Activated T-cell treated with anti-CD3 and anti-CD28 coated beads, Interleukin-2, amount 50 U/mL, for 72 hours (primary cell): ENCODE data around the gene TERC. TPM values are rescaled to one million over a fixed set of nuclear protein-coding genes. Genes with fewer than 3 reads are reported as not detected.

Experiments
- ATAC-seq, 2 donors: fragments of 150-1000 bp; cut with Tn5 transposase; replicated peaks in 1 of 2; 2 replicates each; pipeline ENCODE4 v1.10.0; 2021; ENCODE audit warnings: moderate library complexity in 2 of 2, mild to moderate bottlenecking in 1 of 2
- DNase-seq, 2 donors: peaks; one replicate each; pipeline ENCODE4 v3.0.0; 2021 to 2022; ENCODE audit warnings: mixed read lengths in 1 of 2
- H3K27ac Mint-ChIP-seq: one replicate; pipeline ENCODE4 v1.8.0; 2022; ENCODE audit warnings: mild to moderate bottlenecking, moderate library complexity, mixed read lengths
- H3K27me3 Mint-ChIP-seq: one replicate; pipeline ENCODE4 v1.8.0; 2022; ENCODE audit warnings: low read depth, mixed read lengths
- H3K36me3 Mint-ChIP-seq, 2 donors: one replicate each; pipeline ENCODE4 v1.8.0; 2022; ENCODE audit warnings: mixed read lengths in 2 of 2, mild to moderate bottlenecking in 1 of 2; ENCODE audit not compliant: insufficient read depth in 2 of 2
- H3K4me1 Mint-ChIP-seq: one replicate; pipeline ENCODE4 v1.8.0; 2022; ENCODE audit warnings: low read depth, mixed read lengths
- H3K4me3 Mint-ChIP-seq, 2 donors: one replicate each; pipeline ENCODE4 v1.8.0; 2022; ENCODE audit warnings: mild to moderate bottlenecking in 2 of 2, mixed read lengths in 2 of 2, moderate library complexity in 2 of 2
- H3K9me3 Mint-ChIP-seq, 2 donors: one replicate each; pipeline ENCODE4 v1.8.0; 2022; ENCODE audit warnings: mixed read lengths in 2 of 2
- total RNA-seq, 2 donors: library from RNA; stranded (reverse); gene quantifications; one replicate each; pipeline ENCODE4 v1.2.3, GENCODE V29; 2022

TERC gene
- total RNA-seq, 2 donors from 2014 or later, result 5.6 to 23.0 TPM

GRCh38 chr3:169787120-169787519, 22.3 kb upstream of the TERC start:
- H3K36me3 Mint-ChIP-seq, result peaks cover 0 to 28% of the 10 kb centered on the region in 2 donors
- H3K4me1 Mint-ChIP-seq, result peaks cover 28% of the 10 kb centered on the region
- ATAC-seq (no peak), DNase-seq (no peak)
- no peak overlapping the region for H3K4me3 Mint-ChIP-seq
- H3K9me3 Mint-ChIP-seq, result no peaks in the 10 kb centered on the region
- no peak overlapping the region for H3K27ac Mint-ChIP-seq
- no peaks in the 10 kb centered on the region for H3K27me3 Mint-ChIP-seq

GRCh38 chr3:169781209-169781855, 16.5 kb upstream of the TERC start:
- Mint-ChIP-seq H3K36me3 (peaks cover 19 to 50% of the 10 kb centered on the region in 2 donors), H3K9me3 (no peaks in the 10 kb centered on the region), H3K4me3 (no peak overlapping the region), H3K27me3 (no peaks in the 10 kb centered on the region), H3K27ac (peak overlapping the region; percentile 85), H3K4me1 (peaks cover 55% of the 10 kb centered on the region)
- DNase-seq, result no peak
- ATAC-seq, result no peak

GRCh38 chr3:169780742-169781141, 15.9 kb upstream of the TERC start:
- peak overlapping the region; percentile 20 to 39 for H3K4me3 Mint-ChIP-seq
- ATAC-seq (peak in 1 of 2 donors; percentile 52), DNase-seq (no peak)
- peaks cover 55% of the 10 kb centered on the region for H3K4me1 Mint-ChIP-seq
- peaks cover 19 to 48% of the 10 kb centered on the region in 2 donors for H3K36me3 Mint-ChIP-seq
- peak overlapping the region; percentile 85 for H3K27ac Mint-ChIP-seq
- H3K9me3 Mint-ChIP-seq, result no peaks in the 10 kb centered on the region
- no peaks in the 10 kb centered on the region for H3K27me3 Mint-ChIP-seq

GRCh38 chr3:169777822-169778221, 13.0 kb upstream of the TERC start:
- no peak for ATAC-seq
- Mint-ChIP-seq H3K27me3 (no peaks in the 10 kb centered on the region), H3K36me3 (peaks cover 19 to 50% of the 10 kb centered on the region in 2 donors), H3K9me3 (no peaks in the 10 kb centered on the region), H3K4me1 (peaks cover 72% of the 10 kb centered on the region), H3K27ac (no peak overlapping the region), H3K4me3 (no peak overlapping the region)
- DNase-seq, result no peak

GRCh38 chr3:169774186-169774585, 9.3 kb upstream of the TERC start:
- Mint-ChIP-seq H3K27ac (peak overlapping the region; percentile 100), H3K4me3 (peak overlapping the region; percentile 97 to 98), H3K36me3 (peaks cover 9 to 29% of the 10 kb centered on the region in 2 donors), H3K27me3 (no peaks in the 10 kb centered on the region), H3K4me1 (peaks cover 54% of the 10 kb centered on the region), H3K9me3 (no peaks in the 10 kb centered on the region)
- no peak for DNase-seq
- no peak for ATAC-seq

GRCh38 chr3:169772897-169773816, 8.3 kb upstream of the TERC start, which contains the start of gene MYNN:
MYNN (plus strand) TSS chr3:169773396; CDS start chr3:169774296, 900 bp downstream.
- ATAC-seq, result peak; percentile 84 to 88
- DNase-seq, result peak; percentile 92 to 93
- H3K36me3 Mint-ChIP-seq, result peaks cover 6 to 22% of the 10 kb centered on the region in 2 donors
- no peaks in the 10 kb centered on the region for H3K27me3 Mint-ChIP-seq
- peaks cover 48% of the 10 kb centered on the region for H3K4me1 Mint-ChIP-seq
- H3K9me3 Mint-ChIP-seq, result no peaks in the 10 kb centered on the region
- peak within 1 kb of the TSS; percentile 100 for H3K27ac Mint-ChIP-seq
- peak within 1 kb of the TSS; percentile 97 to 98 for H3K4me3 Mint-ChIP-seq

GRCh38 chr3:169772305-169772896, 7.5 kb upstream of the TERC start:
- H3K9me3 Mint-ChIP-seq, result no peaks in the 10 kb centered on the region
- DNase-seq (no peak), ATAC-seq (peak; percentile 33 to 37)
- peak overlapping the region; percentile 97 to 98 for H3K4me3 Mint-ChIP-seq
- H3K36me3 Mint-ChIP-seq, result peaks cover 6 to 19% of the 10 kb centered on the region in 2 donors
- H3K4me1 Mint-ChIP-seq, result peaks cover 41% of the 10 kb centered on the region
- H3K27ac Mint-ChIP-seq, result peak overlapping the region; percentile 100
- no peaks in the 10 kb centered on the region for H3K27me3 Mint-ChIP-seq

- H3K9me3 Mint-ChIP-seq, result no peaks in the 10 kb centered on the region
- peak overlapping the region; percentile 100 for H3K27ac Mint-ChIP-seq
- H3K4me1 Mint-ChIP-seq, result peaks cover 34% of the 10 kb centered on the region
- no peaks in the 10 kb centered on the region for H3K27me3 Mint-ChIP-seq
- H3K4me3 Mint-ChIP-seq, result peak overlapping the region; percentile 97 to 98
- peaks cover 3 to 13% of the 10 kb centered on the region in 2 donors for H3K36me3 Mint-ChIP-seq
- peak; percentile 10 to 12 for ATAC-seq
- peak; percentile 58 to 77 for DNase-seq
Measured at GRCh38 chr3:169771497-169772304, 6.8 kb upstream of the TERC start.

GRCh38 chr3:169769287-169770181, 4.7 kb upstream of the TERC start, which contains the start of gene ACTRT3:
ACTRT3 (minus strand) TSS chr3:169769561; CDS start chr3:169769520, 41 bp downstream.
- DNase-seq (peak; percentile 73 to 74), ATAC-seq (peak; percentile 24 to 26)
- Mint-ChIP-seq H3K4me3 (peak within 1 kb of the TSS; percentile 88 to 94), H3K27me3 (no peaks in the 10 kb centered on the region), H3K27ac (peak within 1 kb of the TSS; percentile 77), H3K4me1 (peaks cover 23% of the 10 kb centered on the region), H3K9me3 (peaks cover 0 to 2% of the 10 kb centered on the region in 2 donors), H3K36me3 (peaks cover 0 to 6% of the 10 kb centered on the region in 2 donors)

- Mint-ChIP-seq H3K27ac (peak overlapping the region; percentile 98), H3K27me3 (no peaks in the 10 kb centered on the region), H3K9me3 (peaks cover 0 to 2% of the 10 kb centered on the region in 2 donors), H3K4me3 (peak overlapping the region; percentile 92 to 97), H3K4me1 (peaks cover 24% of the 10 kb centered on the region), H3K36me3 (peaks cover 2 to 3% of the 10 kb centered on the region in 2 donors)
- DNase-seq (peak; percentile 58 to 66), ATAC-seq (peak; percentile 35 to 41)
Measured at GRCh38 chr3:169764312-169764881, 463 bp downstream of the TERC start.

GRCh38 chr3:169760479-169760878, 4.4 kb downstream of the TERC start:
- ATAC-seq, result no peak
- H3K4me1 Mint-ChIP-seq, result peaks cover 33% of the 10 kb centered on the region

More at GRCh38 chr3:169760479-169760878, 4.4 kb downstream of the TERC start:
- H3K4me3 Mint-ChIP-seq, result no peak overlapping the region
- peaks cover 2 to 3% of the 10 kb centered on the region in 2 donors for H3K36me3 Mint-ChIP-seq
- H3K9me3 Mint-ChIP-seq, result peaks cover 0 to 2% of the 10 kb centered on the region in 2 donors
- H3K27me3 Mint-ChIP-seq, result no peaks in the 10 kb centered on the region
- no peak for DNase-seq
- H3K27ac Mint-ChIP-seq, result no peak overlapping the region
